Right lobe of liver (tissue), 6 donors: ENCODE data around the gene DOCK6. TPM values are rescaled to one million over a fixed set of nuclear protein-coding genes. Genes with fewer than 3 reads are reported as not detected.

Source experiments
- ATAC-seq, 4 donors: fragments of 200-7000 bp; cut with Tn5 transposase; one replicate each; pipeline ENCODE4 v1.9.1; 2020; ENCODE audit warnings: mild to moderate bottlenecking in 4 of 4, moderate library complexity in 4 of 4
- DNase-seq, 3 donors: peaks; one replicate each; pipeline ENCODE4 v3.0.0-alpha.2; 2020
- H3K27ac ChIP-seq, 3 donors: fragments of 200-600 bp; one replicate each; pipeline ENCODE4 v1.8.0; 2022
- H3K27me3 ChIP-seq, 2 donors: fragments of 200-600 bp; one replicate each; pipeline ENCODE4 v1.8.0; 2022
- H3K36me3 ChIP-seq, 4 donors: fragments of 200-600 bp; sonication (generic) in 1 of 4; one replicate each; pipeline versions ENCODE4 v1.5.1 to v1.8.0; 2017 to 2022; ENCODE audit warnings: control low read depth in 1 of 4
- H3K4me1 ChIP-seq, 4 donors: fragments of 200-600 bp; sonication (generic) in 1 of 4; one replicate each; pipeline versions ENCODE4 v1.5.1 to v1.8.0; 2017 to 2022; ENCODE audit warnings: control low read depth in 1 of 4
- H3K4me3 ChIP-seq, 3 donors: fragments of 200-600 bp; one replicate each; pipeline ENCODE4 v1.8.0; 2022
- H3K9me3 ChIP-seq, 4 donors: fragments of 200-600 bp; sonication (generic) in 1 of 4; one replicate each; pipeline versions ENCODE4 v1.5.1 to v1.8.0; 2017 to 2022; ENCODE audit warnings: control low read depth in 1 of 4
- POLR2A ChIP-seq: fragments of 450-650 bp; IDR thresholded peaks from one replicate; pipeline ENCODE4 v1.6.1; 2017; ENCODE audit warnings: antibody characterized with exemption, mild to moderate bottlenecking
- WGBS: methylation state at CpG from one replicate; pipeline ENCODE4 v1.1.6; 2018; ENCODE audit warnings: low coverage, low lambda C conversion rate; ENCODE audit not compliant: insufficient coverage; ENCODE audit errors: missing lambda C conversion rate; 5-methylcytosine and 5-hydroxymethylcytosine counted together
- intact Hi-C, 2 donors: fragments of 100-400 bp; cut with DNase I; formaldehyde crosslinking; loops; one replicate each; pipeline versions ENCODE4 v1.11.2 to v1.14.1; 2022
- total RNA-seq, 6 experiments: library from RNA; depleted of rRNA in 2 of 6; stranded (reverse); fragments of >200 nt in 2 of 6; fragmentation: NEBNext Ultra II Directional in 3 of 6; extraction: Animal tissue kit (Norgen Biotek cat#: 25700) in 3 of 6; gene quantifications; one replicate each; pipeline versions ENCODE4 v1.1.0 to v1.2.4, GENCODE V29; 2016 to 2023
- TF ChIP-seq, protein P1 (sequence below), 4 donors: fragments of 200-600 bp in 3 of 4; fragments of 450-650 bp in 1 of 4; IDR thresholded peaks; one replicate each; pipeline versions ENCODE4 v1.5.1 to v1.8.0; 2016 to 2022; ENCODE audit warnings: antibody characterized with exemption in 4 of 4, mild to moderate bottlenecking in 2 of 4
- donor health status: DM: no; HTN: yes; CAD: no.
- donor health status: DM: no; HTN: no; CAD: no.
- donor health status: DM: no; HTN: no; CAD: no.
- donor health status: DM: no; HTN: yes; CAD: no.
- donor health status: DM: no; HTN: yes; CAD: no.

The DOCK6 gene
- total RNA-seq, 6 experiments from 2014 or later, result 19.9 to 45.9 (median 30.4) TPM

DNA sequence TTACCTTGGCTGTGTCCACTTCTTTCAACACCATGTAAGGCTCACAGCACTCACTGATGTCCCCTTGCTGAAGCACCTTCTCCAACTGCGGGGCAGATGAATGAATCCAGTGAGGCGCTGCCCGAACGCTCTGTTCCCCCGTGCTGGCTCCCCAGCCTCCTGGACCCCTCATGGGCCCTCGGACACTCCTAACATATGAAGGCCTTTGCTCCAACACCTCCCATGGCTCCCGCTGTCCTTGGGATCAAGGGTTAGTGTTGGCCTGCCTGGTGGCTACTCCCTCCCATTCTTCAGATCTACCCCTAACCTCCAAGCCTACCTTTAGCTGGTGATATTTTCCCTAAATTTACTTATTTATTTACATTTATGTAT lies 18.5 kb downstream of the DOCK6 start:
- peak in 1 of 4 donors; percentile 0 for ATAC-seq
- intact Hi-C loops, result no loop called here
- no peak overlapping the region for H3K4me3 ChIP-seq

DNA sequence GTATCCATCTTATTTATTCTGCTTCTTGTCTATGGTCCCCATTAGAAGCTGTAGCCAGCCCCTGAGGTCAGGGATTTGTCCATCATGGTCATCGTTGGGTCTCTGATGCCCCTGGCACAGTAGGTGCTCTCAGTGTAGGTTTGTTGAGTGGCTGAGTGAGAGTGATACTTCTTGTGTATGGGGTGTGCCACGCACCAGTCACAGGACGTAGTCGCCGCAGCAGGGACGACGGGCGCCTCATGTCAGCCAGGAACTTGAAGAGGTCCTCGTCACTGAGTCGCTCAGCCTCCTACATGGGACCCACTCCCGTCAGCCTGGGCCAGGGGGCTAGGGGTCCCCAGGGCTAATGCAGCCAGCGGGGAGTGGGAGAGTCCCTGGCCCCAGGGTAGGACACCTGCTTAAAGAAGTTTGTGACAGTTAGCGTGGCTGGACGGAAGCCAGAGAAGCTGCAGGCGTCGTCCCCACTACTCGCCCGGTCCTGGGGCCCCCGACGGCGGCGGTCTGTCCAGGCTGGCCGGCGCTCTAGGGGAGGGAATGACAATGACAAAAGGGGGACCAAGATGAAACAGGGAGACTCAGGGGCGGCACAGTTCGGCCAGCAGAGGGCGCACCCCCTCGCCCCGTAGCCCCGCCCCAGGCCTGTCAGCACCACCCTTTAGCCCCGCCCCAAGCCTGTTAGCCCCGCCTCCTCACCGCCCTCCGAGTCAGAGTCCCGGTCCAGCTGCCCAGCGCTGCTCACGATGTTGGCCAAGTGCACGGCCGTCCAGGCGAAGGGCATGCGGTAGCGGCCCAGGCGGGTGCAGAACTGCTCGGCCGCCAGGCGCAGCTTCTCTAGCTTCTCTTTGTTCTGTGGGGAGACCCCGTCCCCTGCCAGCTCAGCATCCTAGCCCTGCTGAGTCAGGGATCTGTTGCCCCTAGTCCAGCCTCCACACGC lies 19.2 kb downstream of the DOCK6 start:
- WGBS, result 18% methylated on average over 15 of the region's 48 CpGs
- Histone ChIP-seq H3K27ac (peak overlapping the region; percentile 8 to 69 (median 64)), H3K4me1 (peaks cover 0 to 17% (median 5%) of the 10 kb centered on the region in 4 donors), H3K27me3 (no peaks in the 10 kb centered on the region), H3K4me3 (no peak overlapping the region), H3K9me3 (no peaks in the 10 kb centered on the region), H3K36me3 (peaks cover 0 to 16% (median 4%) of the 10 kb centered on the region in 4 donors)
- peak; percentile 65 for TF ChIP-seq POLR2A
- TF ChIP-seq, protein P1, sequence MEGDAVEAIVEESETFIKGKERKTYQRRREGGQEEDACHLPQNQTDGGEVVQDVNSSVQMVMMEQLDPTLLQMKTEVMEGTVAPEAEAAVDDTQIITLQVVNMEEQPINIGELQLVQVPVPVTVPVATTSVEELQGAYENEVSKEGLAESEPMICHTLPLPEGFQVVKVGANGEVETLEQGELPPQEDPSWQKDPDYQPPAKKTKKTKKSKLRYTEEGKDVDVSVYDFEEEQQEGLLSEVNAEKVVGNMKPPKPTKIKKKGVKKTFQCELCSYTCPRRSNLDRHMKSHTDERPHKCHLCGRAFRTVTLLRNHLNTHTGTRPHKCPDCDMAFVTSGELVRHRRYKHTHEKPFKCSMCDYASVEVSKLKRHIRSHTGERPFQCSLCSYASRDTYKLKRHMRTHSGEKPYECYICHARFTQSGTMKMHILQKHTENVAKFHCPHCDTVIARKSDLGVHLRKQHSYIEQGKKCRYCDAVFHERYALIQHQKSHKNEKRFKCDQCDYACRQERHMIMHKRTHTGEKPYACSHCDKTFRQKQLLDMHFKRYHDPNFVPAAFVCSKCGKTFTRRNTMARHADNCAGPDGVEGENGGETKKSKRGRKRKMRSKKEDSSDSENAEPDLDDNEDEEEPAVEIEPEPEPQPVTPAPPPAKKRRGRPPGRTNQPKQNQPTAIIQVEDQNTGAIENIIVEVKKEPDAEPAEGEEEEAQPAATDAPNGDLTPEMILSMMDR (IDR thresholded peaks at IDR 0.05), result peak; percentile 78 to 96 (median 93)
- ATAC-seq (peak; percentile 75 to 87 (median 80)), DNase-seq (peak; percentile 98 to 99 (median 99))
- intact Hi-C loops, result no loop called here

More for the DNA sequence above, 18.5 kb downstream of the DOCK6 start:
- Histone ChIP-seq H3K27me3 (no peaks in the 10 kb centered on the region), H3K36me3 (peaks cover 0 to 16% (median 4%) of the 10 kb centered on the region in 4 donors), H3K27ac (peak overlapping the region in 2 of 3 donors; percentile 41 to 54), H3K9me3 (no peaks in the 10 kb centered on the region), H3K4me1 (peaks cover 0 to 10% (median 2%) of the 10 kb centered on the region in 4 donors)
- DNase-seq, result no peak
- TF ChIP-seq, protein P1 (IDR thresholded peaks at IDR 0.05), result no peak
- no peak for TF ChIP-seq POLR2A
- 15% methylated on average over 7 of the region's 7 CpGs for WGBS

DNA sequence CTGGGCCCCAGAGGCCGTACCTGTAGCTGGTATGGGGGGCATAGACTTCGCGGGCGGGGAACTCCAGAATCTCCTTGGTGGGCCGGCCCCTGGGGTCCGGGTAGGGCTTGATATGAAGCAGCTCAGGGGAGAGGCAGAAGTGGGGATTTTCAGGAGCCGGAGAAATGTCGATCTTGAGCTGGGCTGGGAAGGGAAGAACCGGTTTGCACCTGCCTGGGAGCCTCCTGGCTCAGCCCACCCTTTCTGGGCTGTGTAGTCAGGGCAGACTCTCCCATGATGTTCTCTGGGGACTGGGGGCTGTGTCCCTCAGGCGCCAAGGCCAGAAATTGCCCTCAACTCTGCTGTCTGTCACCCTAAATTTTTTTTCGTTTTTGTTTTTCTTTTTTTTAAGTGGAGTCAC lies 20.3 kb downstream of the DOCK6 start:
- Histone ChIP-seq H3K27me3 (no peaks in the 10 kb centered on the region), H3K36me3 (peaks cover 0 to 16% (median 4%) of the 10 kb centered on the region in 4 donors), H3K4me3 (peak overlapping the region in 2 of 3 donors; percentile 68 to 93), H3K27ac (peak overlapping the region in 2 of 3 donors; percentile 3 to 91), H3K4me1 (peaks cover 0 to 26% (median 7%) of the 10 kb centered on the region in 4 donors), H3K9me3 (no peaks in the 10 kb centered on the region)
- no peak for TF ChIP-seq POLR2A
- TF ChIP-seq, protein P1 (IDR thresholded peaks at IDR 0.05), result no peak
- 48% methylated on average over 6 of the region's 11 CpGs for WGBS
- intact Hi-C loops, result no loop called here
- DNase-seq (no peak), ATAC-seq (no peak)

DNA sequence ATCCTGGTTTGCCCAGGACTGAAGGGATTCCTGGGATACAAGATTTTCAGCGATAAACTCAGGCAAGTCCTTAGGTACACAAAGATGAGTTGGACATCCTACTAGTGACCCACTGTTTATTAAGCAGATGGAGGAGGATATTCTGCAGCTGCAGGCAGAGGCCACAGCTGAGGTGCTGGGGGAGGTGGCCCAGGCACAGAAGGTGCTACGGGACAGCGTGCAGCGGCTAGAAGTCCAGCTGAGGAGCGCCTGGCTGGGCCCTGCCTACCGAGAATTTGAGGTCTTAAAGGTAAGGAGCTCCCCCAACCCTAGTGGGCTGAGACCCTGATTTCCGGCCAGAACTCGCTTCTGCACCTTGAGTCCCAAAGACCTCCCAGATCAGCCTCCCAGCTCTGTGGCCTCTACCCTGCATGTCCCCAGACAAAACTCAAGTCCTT lies 22.3 kb downstream of the DOCK6 start:
- intact Hi-C loops, result no loop called here
- peaks cover 0 to 16% (median 4%) of the 10 kb centered on the region in 4 donors for H3K36me3 ChIP-seq
- no peak for TF ChIP-seq POLR2A
- TF ChIP-seq, protein P1 (IDR thresholded peaks at IDR 0.05), result no peak
- ATAC-seq, result no peak
- no peaks in the 10 kb centered on the region for H3K9me3 ChIP-seq
- no CpG with 5 or more reads among the region's 8 CpGs for WGBS
- peak in 1 of 3 donors; percentile 55 for DNase-seq
- peak overlapping the region; percentile 60 to 93 (median 68) for H3K4me3 ChIP-seq
- H3K4me1 ChIP-seq, result peaks cover 0 to 41% (median 10%) of the 10 kb centered on the region in 4 donors
- H3K27ac ChIP-seq, result peak overlapping the region; percentile 34 to 91 (median 47)
- no peaks in the 10 kb centered on the region for H3K27me3 ChIP-seq
